MM.1S (cell line): ENCODE results near the gene DPH7.

Source experiments
- CTCF ChIP-seq: fragments of 300-600 bp; sonication (generic); IDR thresholded peaks from 2 replicates; pipeline ENCODE4 v1.5.1; 2016; ENCODE audit warnings: antibody characterized with exemption, low read length, mixed read lengths
- EZH2phosphoT487 ChIP-seq: fragments of 300-600 bp; sonication (generic); IDR thresholded peaks from 2 replicates; pipeline ENCODE4 v1.6.1; 2018; ENCODE audit warnings: antibody characterized with exemption, low read length

GRCh38 chr9:137602661-137603060 is 23.9 kb upstream of the DPH7 start:
- TF ChIP-seq CTCF, result no peak; the same call in 1 of the 2 replicates
- no peak for TF ChIP-seq EZH2phosphoT487
